ENCODE data around the gene CCDC69.
A peak's percentile ranks its signal among the peaks of the same experiment; 100 is the strongest.
"Not testable (repeated sequence)": the region's sequence is repeated elsewhere in the genome, so short reads cannot be mapped to it uniquely, and the experiment has no call there.

Gene CCDC69

DNA sequence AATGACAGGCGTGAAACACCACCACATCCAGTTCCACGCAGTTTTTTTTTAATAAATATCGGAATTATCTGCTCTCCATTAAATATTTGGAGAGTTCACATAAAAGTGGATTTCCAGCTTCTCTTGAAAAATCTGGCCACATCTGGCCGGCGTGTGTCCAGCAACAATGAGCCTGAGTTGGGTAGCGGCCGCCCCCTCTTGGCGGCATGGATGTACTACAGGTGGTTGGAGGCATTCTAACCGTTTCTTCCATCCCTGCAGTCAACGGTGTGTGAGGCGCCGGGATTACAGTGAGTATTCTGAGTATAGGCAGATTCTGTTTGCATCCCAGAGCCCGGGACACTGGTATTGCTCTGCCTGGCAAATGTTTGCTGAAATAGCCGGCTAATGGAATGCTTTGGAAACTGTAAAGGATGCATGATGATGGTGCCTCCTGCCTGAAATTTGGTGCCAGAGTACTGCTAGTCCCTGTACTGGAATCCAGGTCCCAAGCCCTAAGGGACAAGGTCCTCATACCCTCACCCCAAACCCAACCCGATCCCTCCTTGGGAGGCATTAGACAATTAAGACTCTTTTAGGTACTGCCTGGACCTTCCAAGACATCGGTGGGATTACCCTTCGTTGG is 15.5 kb upstream of the CCDC69 start:
- peak overlapping the region; percentile 28 for H3K4me3 ChIP-seq (ENCODE audit: low read depth, low read length)
- TF ChIP-seq, protein P1, sequence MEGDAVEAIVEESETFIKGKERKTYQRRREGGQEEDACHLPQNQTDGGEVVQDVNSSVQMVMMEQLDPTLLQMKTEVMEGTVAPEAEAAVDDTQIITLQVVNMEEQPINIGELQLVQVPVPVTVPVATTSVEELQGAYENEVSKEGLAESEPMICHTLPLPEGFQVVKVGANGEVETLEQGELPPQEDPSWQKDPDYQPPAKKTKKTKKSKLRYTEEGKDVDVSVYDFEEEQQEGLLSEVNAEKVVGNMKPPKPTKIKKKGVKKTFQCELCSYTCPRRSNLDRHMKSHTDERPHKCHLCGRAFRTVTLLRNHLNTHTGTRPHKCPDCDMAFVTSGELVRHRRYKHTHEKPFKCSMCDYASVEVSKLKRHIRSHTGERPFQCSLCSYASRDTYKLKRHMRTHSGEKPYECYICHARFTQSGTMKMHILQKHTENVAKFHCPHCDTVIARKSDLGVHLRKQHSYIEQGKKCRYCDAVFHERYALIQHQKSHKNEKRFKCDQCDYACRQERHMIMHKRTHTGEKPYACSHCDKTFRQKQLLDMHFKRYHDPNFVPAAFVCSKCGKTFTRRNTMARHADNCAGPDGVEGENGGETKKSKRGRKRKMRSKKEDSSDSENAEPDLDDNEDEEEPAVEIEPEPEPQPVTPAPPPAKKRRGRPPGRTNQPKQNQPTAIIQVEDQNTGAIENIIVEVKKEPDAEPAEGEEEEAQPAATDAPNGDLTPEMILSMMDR (IDR thresholded peaks at IDR 0.05; ENCODE audit: borderline replicate concordance, insufficient read depth, low read depth, low read length), result peak; percentile 89

DNA sequence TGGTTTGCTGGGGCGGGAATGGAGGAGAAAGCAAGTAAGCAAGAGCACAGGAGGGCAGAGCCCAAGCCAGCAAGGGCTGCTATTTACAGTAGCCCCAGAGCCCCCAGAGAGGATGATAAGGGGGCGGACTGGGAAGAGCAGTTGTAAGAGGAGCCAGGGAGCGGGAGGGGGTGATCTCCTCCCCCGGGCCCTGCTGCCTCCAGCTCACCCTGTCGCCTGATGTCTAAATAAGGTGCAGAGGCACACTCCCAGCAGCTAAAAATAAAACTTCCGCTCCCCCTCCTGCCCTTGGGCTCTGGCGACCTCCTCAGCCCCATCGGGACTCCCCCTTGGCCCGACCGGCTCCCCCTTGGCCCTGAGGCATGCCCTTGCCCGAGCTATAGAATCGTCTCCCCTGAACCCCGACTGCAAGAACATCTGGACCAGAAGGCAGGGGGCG is 14.4 kb upstream of the CCDC69 start:
- H3K4me3 ChIP-seq (ENCODE audit: low read depth, low read length), result peak overlapping the region; percentile 28
- TF ChIP-seq, protein P1 (IDR thresholded peaks at IDR 0.05; ENCODE audit: borderline replicate concordance, insufficient read depth, low read depth, low read length), result no peak

DNA sequence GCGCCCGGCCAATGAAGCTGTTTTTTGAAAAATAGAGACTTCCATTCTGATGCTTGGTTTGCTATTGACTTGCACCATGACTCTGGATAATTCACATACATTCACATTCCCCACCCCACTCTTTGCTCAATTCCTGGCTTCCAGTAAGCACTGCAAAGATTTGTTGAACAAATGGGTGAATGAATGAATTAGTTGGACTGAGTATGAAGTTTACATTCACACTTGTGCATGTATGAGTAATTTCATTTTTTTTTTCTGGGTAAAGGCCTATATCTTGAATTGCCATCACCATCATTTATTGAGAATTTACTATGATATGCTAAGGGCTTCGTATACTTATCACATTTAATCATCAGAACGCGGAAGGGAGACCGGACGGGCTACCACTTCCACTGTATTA is 13.8 kb upstream of the CCDC69 start:
- H3K4me3 ChIP-seq (ENCODE audit: low read depth, low read length), result no peak overlapping the region

DNA sequence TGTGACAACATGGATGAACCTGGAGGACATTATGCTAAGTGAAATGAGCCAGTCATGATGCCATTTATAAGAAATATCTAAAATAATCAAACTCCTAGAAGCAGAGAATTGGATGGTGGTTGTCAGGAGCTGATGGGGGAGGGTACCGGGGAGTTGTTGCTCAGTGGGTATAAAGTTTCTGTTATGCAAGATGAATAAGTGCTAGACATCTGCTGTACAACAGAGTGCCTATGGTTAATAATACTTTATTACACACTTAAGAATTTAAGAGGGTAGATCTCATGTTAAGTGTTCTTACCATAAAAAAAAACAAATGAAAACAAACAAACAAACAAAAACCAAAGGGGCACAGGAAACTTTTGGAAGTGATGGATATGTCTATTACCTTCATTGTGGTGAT is 13.0 kb upstream of the CCDC69 start:
- H3K4me3 ChIP-seq (ENCODE audit: low read depth, low read length), result no peak overlapping the region
- TF ChIP-seq, protein P1 (IDR thresholded peaks at IDR 0.05; ENCODE audit: borderline replicate concordance, insufficient read depth, low read depth, low read length), result no peak

More for the DNA sequence above, 13.8 kb upstream of the CCDC69 start:
- TF ChIP-seq, protein P1 (IDR thresholded peaks at IDR 0.05; ENCODE audit: borderline replicate concordance, insufficient read depth, low read depth, low read length), result no peak

DNA sequence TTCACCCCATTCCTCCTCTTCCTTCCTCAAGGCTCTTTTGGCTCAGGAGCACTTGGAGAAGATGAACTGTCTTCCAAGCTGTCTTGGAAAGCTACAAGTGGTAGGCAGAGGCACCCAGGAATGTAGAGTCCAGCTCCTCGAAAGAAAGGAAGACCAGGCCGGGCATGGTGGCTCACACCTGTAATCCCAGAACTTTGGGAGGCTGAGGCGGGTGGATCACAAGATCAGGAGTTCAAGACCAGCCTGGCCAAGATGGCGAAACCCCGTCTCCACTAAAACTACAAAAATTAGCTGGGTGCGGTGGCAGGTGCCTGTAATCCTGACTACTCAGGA is 11.3 kb upstream of the CCDC69 start:
- H3K4me3 ChIP-seq (ENCODE audit: low read depth, low read length), result not testable (repeated sequence)

DNA sequence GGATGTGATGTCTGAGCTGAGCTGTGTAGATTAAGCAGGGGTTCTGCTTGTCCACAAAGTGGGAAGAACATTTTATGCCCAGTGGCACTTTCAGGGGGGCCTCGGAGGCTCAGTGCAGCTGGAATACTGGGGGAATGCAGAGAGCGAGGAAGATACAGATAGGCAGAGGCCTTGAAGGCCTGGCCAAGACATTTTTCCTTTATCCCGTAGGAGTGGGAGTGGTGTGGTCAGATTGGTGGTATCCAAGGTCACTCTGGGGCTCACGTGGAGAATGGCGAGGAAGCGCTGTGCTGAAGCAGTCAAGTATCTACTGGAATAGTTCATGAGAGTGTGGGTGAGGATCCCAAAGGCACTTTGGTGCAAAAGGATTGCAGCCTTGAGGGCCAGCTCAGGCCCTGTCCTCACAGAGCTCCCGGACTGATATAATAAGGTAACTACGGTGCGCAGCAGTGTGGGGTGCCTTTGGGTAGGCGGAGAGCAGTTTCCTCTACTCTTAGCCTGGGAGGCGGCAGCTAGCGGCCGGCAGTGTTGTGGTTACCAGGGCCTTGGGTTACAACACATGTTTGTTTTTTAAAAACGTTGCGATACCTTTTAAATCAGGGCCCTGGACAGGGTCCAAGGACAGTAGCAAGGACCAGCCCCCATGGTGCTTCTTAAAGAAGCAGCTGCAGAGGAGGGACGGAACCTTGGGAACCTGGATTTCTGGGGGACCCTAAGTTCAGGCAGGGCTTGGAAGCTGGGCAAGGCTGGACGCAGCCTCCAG is 10.8 kb upstream of the CCDC69 start:
- no peak overlapping the region for H3K4me3 ChIP-seq (ENCODE audit: low read depth, low read length)
- TF ChIP-seq, protein P1 (IDR thresholded peaks at IDR 0.05; ENCODE audit: borderline replicate concordance, insufficient read depth, low read depth, low read length), result no peak

DNA sequence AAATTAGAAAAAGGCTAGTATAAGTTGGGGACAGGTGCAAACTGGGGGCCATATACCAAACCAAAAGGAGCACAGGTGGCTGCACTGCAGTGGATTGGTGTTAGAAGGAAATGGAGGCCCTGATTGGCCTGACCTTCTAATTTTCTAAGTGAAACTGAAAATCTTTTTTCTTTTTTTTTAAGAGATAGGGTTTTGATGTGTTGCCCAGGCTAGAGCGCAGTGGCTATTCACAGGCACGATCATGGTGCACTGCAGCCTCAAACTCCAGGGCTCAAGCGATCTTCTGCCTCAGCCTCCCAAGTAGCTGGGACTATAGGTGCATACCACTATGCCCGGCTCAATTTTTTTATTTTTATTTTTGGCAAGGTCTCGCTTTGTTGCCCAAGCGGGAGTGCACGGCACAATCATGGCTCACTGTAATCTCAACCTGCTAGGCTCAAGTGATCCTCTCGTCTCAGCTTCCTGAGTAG is 9.8 kb upstream of the CCDC69 start:
- no peak overlapping the region for H3K4me3 ChIP-seq (ENCODE audit: low read depth, low read length)

More for the DNA sequence above, 9.8 kb upstream of the CCDC69 start:
- TF ChIP-seq, protein P1 (IDR thresholded peaks at IDR 0.05; ENCODE audit: borderline replicate concordance, insufficient read depth, low read depth, low read length), result no peak

All from GM12875 (cell line).